ENCODE results near the gene TBC1D16. TPM values are rescaled to one million over a fixed set of nuclear protein-coding genes. Genes with fewer than 3 reads are reported as not detected.

Gene TBC1D16
- total and polyA plus RNA-seq, 12 donors: 4.8 to 23.3 (median 17.0) TPM

- H3K4me3 ChIP-seq: no peak overlapping the region
- 87 to 90% methylated on average over 29 of the region's 29 CpGs for WGBS, 2 donors
- no peaks in the 10 kb centered on the region for H3K27me3 ChIP-seq
- H3K27ac ChIP-seq: peak overlapping the region in 7 of 10 donors; percentile 13 to 56 (median 43)
- intact Hi-C loops (cut with DNase I): no loop called here
- H3K9me3 ChIP-seq: no peaks in the 10 kb centered on the region
- peak in 1 of 2 donors; percentile 36 for DNase-seq
- no peak for TF ChIP-seq CTCF (IDR thresholded peaks at IDR 0.05)
- H3K36me3 ChIP-seq: peaks cover 0 to 8% (median 0%) of the 10 kb centered on the region in 9 donors
- peaks cover 0 to 23% (median 7%) of the 10 kb centered on the region in 9 donors for H3K4me1 ChIP-seq
- ATAC-seq: peak in 7 of 8 donors; percentile 34 to 79 (median 55)
Measured at GRCh38 chr17:80000981-80001775, 34.5 kb downstream of the TBC1D16 start.

DNA sequence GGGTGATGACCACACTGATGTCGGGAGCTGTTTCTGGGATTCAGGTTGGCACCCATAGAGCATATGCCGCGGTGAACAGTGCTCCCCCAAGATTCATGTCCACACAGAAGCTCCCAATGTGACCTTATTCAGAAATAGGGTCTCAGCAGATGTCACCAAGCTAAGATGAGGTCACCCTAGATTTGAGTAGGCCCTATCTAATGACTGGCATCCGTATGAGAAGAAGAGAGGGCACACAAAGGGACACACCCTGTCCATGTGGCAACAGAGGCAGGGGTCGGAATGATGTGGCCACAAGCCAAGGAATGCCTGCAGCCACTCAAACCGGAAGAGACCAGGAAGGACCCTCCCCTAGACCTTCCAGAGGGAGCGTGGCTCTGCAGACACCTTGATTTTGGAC lies 35.5 kb downstream of the TBC1D16 start:
- H3K4me1 ChIP-seq: peaks cover 0 to 20% (median 0%) of the 10 kb centered on the region in 9 donors
- DNase-seq (no peak), ATAC-seq (peak in 1 of 8 donors; percentile 4)
- peaks cover 0 to 8% (median 0%) of the 10 kb centered on the region in 9 donors for H3K36me3 ChIP-seq
- 90 to 93% methylated on average over 7 of the region's 7 CpGs for WGBS, 2 donors
- H3K4me3 ChIP-seq: no peak overlapping the region
- intact Hi-C loops (cut with DNase I): no loop called here
- no peak for TF ChIP-seq CTCF (IDR thresholded peaks at IDR 0.05)
- peak overlapping the region in 1 of 10 donors; percentile 56 for H3K27ac ChIP-seq
- no peaks in the 10 kb centered on the region for H3K27me3 ChIP-seq
- no peaks in the 10 kb centered on the region for H3K9me3 ChIP-seq

DNA sequence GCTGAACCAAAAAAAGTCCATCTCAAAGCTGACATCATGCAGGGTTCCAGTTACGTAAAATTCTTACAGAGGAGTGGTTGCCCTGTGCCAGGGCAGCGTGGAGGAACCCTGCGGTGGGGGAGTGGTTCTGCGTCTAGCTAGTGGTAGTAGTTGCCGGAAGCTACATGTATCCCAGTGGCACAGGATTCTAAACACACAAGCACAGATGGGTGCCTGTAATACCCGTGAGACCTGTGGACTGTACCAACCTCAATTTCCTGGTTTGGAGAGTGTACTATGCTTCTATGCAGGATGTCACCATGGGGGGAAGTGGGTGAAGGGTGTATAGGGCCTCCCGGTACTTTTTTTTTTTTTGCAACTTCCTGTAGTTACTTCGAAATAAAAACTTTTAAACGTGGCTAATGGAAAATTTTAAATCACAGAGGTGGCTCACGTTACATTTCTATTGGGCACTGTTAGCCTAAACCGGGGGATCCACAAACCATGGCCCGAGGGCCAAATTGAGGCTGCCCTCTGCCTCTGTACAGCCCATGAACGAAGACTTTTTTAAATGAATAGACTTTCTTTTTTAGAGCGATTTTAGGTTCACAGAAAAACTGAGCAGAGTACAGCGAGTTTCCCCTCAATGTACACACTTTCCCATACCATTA lies 38.5 kb downstream of the TBC1D16 start:
- Histone ChIP-seq H3K27ac (peak overlapping the region in 2 of 10 donors; percentile 29 to 85), H3K27me3 (no peaks in the 10 kb centered on the region), H3K36me3 (peaks cover 0 to 2% (median 0%) of the 10 kb centered on the region in 9 donors), H3K9me3 (no peaks in the 10 kb centered on the region), H3K4me3 (peak overlapping the region in 1 of 10 donors; percentile 26), H3K4me1 (peaks cover 18 to 44% (median 22%) of the 10 kb centered on the region in 9 donors)
- intact Hi-C loops (cut with DNase I): loop anchor here in 3 of 10 donors (10.0 kb wide), 1 partner anchor 252 kb away; no protein-coding TSS in a partner anchor
- 71 to 83% methylated on average over 15 of the region's 15 CpGs for WGBS, 2 donors
- no peak for DNase-seq
- no peak for TF ChIP-seq CTCF (IDR thresholded peaks at IDR 0.05)
- no peak for ATAC-seq

GRCh38 chr17:79996291-79996690 lies 39.4 kb downstream of the TBC1D16 start:
- ATAC-seq (no peak), DNase-seq (no peak)
- peak overlapping the region in 1 of 10 donors; percentile 85 for H3K27ac ChIP-seq
- H3K27me3 ChIP-seq: no peaks in the 10 kb centered on the region
- 91 to 94% methylated on average over 12 of the region's 12 CpGs for WGBS, 2 donors
- no peak for TF ChIP-seq CTCF (IDR thresholded peaks at IDR 0.05)
- H3K4me3 ChIP-seq: no peak overlapping the region
- H3K4me1 ChIP-seq: peaks cover 19 to 52% (median 29%) of the 10 kb centered on the region in 9 donors
- intact Hi-C loops (cut with DNase I): loop anchor here in 3 of 10 donors (10.0 kb wide), 1 partner anchor 251 kb away; no protein-coding TSS in a partner anchor
- H3K9me3 ChIP-seq: no peaks in the 10 kb centered on the region
- peaks cover 0 to 2% (median 0%) of the 10 kb centered on the region in 9 donors for H3K36me3 ChIP-seq
